HCT116 (cell line): Measurements from ENCODE around the gene CYP3A5.

Source experiments
- CBX3 ChIP-seq: IDR thresholded peaks from 2 replicates; pipeline ENCODE4 v1.6.1; 2012; ENCODE audit warnings: low read depth
- ELF1 ChIP-seq: IDR thresholded peaks from 2 replicates; pipeline ENCODE4 v1.6.1; 2012; ENCODE audit warnings: low read depth, borderline replicate concordance
- EZH2 ChIP-seq: fragments of 200-600 bp; sonication (generic); IDR thresholded peaks from 2 replicates; pipeline ENCODE4 v1.6.1; 2017; ENCODE audit warnings: antibody characterized with exemption, mixed run types
- EZH2phosphoT487 ChIP-seq: fragments of 200-600 bp; IDR thresholded peaks from 2 replicates; pipeline ENCODE4 v1.6.1; 2018; ENCODE audit warnings: antibody characterized with exemption, borderline replicate concordance
- POLR2A ChIP-seq: IDR thresholded peaks from 2 replicates; pipeline ENCODE4 v1.7.0; 2011; ENCODE audit warnings: borderline replicate concordance; ENCODE audit not compliant: insufficient read depth, insufficient read length; ENCODE audit errors: extremely low read depth
- POLR2AphosphoS5 ChIP-seq: IDR thresholded peaks from 2 replicates; pipeline ENCODE4 v1.6.1; 2011; ENCODE audit warnings: mild to moderate bottlenecking, low read depth, low read length, moderate library complexity
- RAD21 ChIP-seq: IDR thresholded peaks from 2 replicates; pipeline ENCODE4 v1.6.1; 2012; ENCODE audit warnings: low read depth, mild to moderate bottlenecking
- SIN3A ChIP-seq: IDR thresholded peaks from 2 replicates; pipeline ENCODE4 v1.6.1; 2012; ENCODE audit warnings: low read depth
- SP1 ChIP-seq: IDR thresholded peaks from 2 replicates; pipeline ENCODE4 v1.6.1; 2012; ENCODE audit warnings: low read depth
- TCF7L2 ChIP-seq: IDR thresholded peaks from 2 replicates; pipeline ENCODE4 v1.7.0; 2011; ENCODE audit warnings: borderline replicate concordance, inconsistent platforms; ENCODE audit not compliant: insufficient read depth, insufficient read length; ENCODE audit errors: extremely low read depth
- TF ChIP-seq, protein P1 (sequence below), 3 experiments: fragments of 200-600 bp in 1 of 3; sonication (generic) in 1 of 3; IDR thresholded peaks in 2 of 3; conservative IDR thresholded peaks in 1 of 3; 2 replicates each; pipeline ENCODE4 v1.5.1; 2012 to 2017; ENCODE audit warnings: low read depth in 2 of 3, low read length in 2 of 3, antibody characterized with exemption in 1 of 3, borderline replicate concordance in 1 of 3, control low read depth in 1 of 3, mild to moderate bottlenecking in 1 of 3, mixed read lengths in 1 of 3, mixed run types in 1 of 3, moderate library complexity in 1 of 3; ENCODE audit not compliant: insufficient read depth in 1 of 3
- TF ChIP-seq, protein P2 (sequence below): IDR thresholded peaks from 2 replicates; pipeline ENCODE4 v1.6.1; 2012
- TF ChIP-seq, protein P3 (sequence below): IDR thresholded peaks from 2 replicates; pipeline ENCODE4 v1.6.1; 2011; ENCODE audit warnings: mild to moderate bottlenecking, low read length, moderate library complexity; ENCODE audit not compliant: insufficient replicate concordance; ENCODE audit errors: extremely low read depth

- TF ChIP-seq SIN3A (no peak), SP1 (no peak), EZH2 (no peak), POLR2A (no peak), CBX3 (no peak), ELF1 (no peak), TCF7L2 (no peak), EZH2phosphoT487 (no peak), POLR2AphosphoS5 (no peak), RAD21 (no peak)
- TF ChIP-seq, protein P1, sequence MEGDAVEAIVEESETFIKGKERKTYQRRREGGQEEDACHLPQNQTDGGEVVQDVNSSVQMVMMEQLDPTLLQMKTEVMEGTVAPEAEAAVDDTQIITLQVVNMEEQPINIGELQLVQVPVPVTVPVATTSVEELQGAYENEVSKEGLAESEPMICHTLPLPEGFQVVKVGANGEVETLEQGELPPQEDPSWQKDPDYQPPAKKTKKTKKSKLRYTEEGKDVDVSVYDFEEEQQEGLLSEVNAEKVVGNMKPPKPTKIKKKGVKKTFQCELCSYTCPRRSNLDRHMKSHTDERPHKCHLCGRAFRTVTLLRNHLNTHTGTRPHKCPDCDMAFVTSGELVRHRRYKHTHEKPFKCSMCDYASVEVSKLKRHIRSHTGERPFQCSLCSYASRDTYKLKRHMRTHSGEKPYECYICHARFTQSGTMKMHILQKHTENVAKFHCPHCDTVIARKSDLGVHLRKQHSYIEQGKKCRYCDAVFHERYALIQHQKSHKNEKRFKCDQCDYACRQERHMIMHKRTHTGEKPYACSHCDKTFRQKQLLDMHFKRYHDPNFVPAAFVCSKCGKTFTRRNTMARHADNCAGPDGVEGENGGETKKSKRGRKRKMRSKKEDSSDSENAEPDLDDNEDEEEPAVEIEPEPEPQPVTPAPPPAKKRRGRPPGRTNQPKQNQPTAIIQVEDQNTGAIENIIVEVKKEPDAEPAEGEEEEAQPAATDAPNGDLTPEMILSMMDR (IDR thresholded peaks at IDR 0.05 in 2 of 3, conservative IDR thresholded peaks at IDR 0.05 in 1 of 3; ENCODE audit: borderline replicate concordance in 1 of 3, insufficient read depth in 1 of 3, low read depth in 2 of 3, low read length in 2 of 3), result no peak
- TF ChIP-seq, protein P2, sequence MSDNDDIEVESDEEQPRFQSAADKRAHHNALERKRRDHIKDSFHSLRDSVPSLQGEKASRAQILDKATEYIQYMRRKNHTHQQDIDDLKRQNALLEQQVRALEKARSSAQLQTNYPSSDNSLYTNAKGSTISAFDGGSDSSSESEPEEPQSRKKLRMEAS, result no peak
- TF ChIP-seq, protein P3, sequence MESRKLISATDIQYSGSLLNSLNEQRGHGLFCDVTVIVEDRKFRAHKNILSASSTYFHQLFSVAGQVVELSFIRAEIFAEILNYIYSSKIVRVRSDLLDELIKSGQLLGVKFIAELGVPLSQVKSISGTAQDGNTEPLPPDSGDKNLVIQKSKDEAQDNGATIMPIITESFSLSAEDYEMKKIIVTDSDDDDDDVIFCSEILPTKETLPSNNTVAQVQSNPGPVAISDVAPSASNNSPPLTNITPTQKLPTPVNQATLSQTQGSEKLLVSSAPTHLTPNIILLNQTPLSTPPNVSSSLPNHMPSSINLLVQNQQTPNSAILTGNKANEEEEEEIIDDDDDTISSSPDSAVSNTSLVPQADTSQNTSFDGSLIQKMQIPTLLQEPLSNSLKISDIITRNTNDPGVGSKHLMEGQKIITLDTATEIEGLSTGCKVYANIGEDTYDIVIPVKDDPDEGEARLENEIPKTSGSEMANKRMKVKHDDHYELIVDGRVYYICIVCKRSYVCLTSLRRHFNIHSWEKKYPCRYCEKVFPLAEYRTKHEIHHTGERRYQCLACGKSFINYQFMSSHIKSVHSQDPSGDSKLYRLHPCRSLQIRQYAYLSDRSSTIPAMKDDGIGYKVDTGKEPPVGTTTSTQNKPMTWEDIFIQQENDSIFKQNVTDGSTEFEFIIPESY, result no peak
These were observed 41.2 kb upstream of the CYP3A5 start for GRCh38 chr7:99720800-99721595.
